WTC11 (cell line): ENCODE measurements around the gene FAT2. TPM values are rescaled to one million over a fixed set of nuclear protein-coding genes. Genes with fewer than 3 reads are reported as not detected.

Experiments used
- ATAC-seq: fragments of 200-7000 bp; cut with Tn5 transposase; 2 replicates; pipeline ENCODE4 v1.10.0; 2021; ENCODE audit warnings: mild to moderate bottlenecking, moderate library complexity
- CTCF ChIA-PET: fragments of 300-600 bp; sonication (Branson Sonifier 250); formaldehyde crosslinking; loops from one replicate; lab custom pipeline; 2021; ENCODE audit warnings: antibody characterized with exemption; lab: Charles Lee
- POLR2A ChIA-PET: fragments of 350-600 bp; sonication (Branson Sonifier 250); formaldehyde crosslinking; loops from one replicate; lab custom pipeline; 2021; ENCODE audit warnings: antibody characterized with exemption; lab: Charles Lee
- DNase-seq: peaks from one replicate; pipeline ENCODE4 v3.0.0; 2021; ENCODE audit warnings: low spot score
- H3K27ac Mint-ChIP-seq: 2 replicates; pipeline ENCODE4 v1.8.0; 2021; ENCODE audit warnings: mixed read lengths
- H3K27me3 Mint-ChIP-seq: 2 replicates; pipeline ENCODE4 v1.8.0; 2021; ENCODE audit warnings: low read depth, mild to moderate bottlenecking, moderate library complexity, mixed read lengths
- H3K36me3 Mint-ChIP-seq: 2 replicates; pipeline ENCODE4 v1.8.0; 2021; ENCODE audit warnings: mixed read lengths
- H3K4me1 Mint-ChIP-seq: 2 replicates; pipeline ENCODE4 v1.8.0; 2022; ENCODE audit warnings: mixed read lengths
- H3K4me3 Mint-ChIP-seq: 2 replicates; pipeline ENCODE4 v1.8.0; 2021; ENCODE audit warnings: mild to moderate bottlenecking, moderate library complexity, mixed read lengths
- H3K9me3 Mint-ChIP-seq: 2 replicates; pipeline ENCODE4 v1.8.0; 2021; ENCODE audit warnings: mixed read lengths
- FOXK1 ChIP-seq: sonication (generic); formaldehyde crosslinking; IDR thresholded peaks from 2 replicates; pipeline ENCODE4 v1.8.0; 2022; ENCODE audit warnings: mild to moderate bottlenecking, moderate library complexity, missing genetic modification reagents
- GABPB1 ChIP-seq: sonication (generic); formaldehyde crosslinking; IDR thresholded peaks from 2 replicates; pipeline ENCODE4 v1.8.1; 2023; ENCODE audit warnings: mild to moderate bottlenecking, missing genetic modification reagents
- HMGA2 ChIP-seq: fragments of 250-450 bp; sonication (Bioruptor Pico); IDR thresholded peaks from 2 replicates; pipeline ENCODE4 v1.4.0; 2021; ENCODE audit warnings: mild to moderate bottlenecking, moderate library complexity
- IRF2 ChIP-seq: sonication (generic); formaldehyde crosslinking; IDR thresholded peaks from 2 replicates; pipeline ENCODE4 v1.8.0; 2022; ENCODE audit warnings: low read depth, missing genetic modification reagents, borderline replicate concordance
- KAT7 ChIP-seq: sonication (generic); formaldehyde crosslinking; IDR thresholded peaks from 2 replicates; pipeline ENCODE4 v1.8.1; 2023; ENCODE audit warnings: missing genetic modification reagents, mild to moderate bottlenecking, borderline replicate concordance
- ZNF232 ChIP-seq: sonication (generic); formaldehyde crosslinking; IDR thresholded peaks from 2 replicates; pipeline ENCODE4 v1.8.0; 2022; ENCODE audit warnings: mild to moderate bottlenecking, missing genetic modification reagents
- ZNF317 ChIP-seq: sonication (generic); formaldehyde crosslinking; IDR thresholded peaks from 2 replicates; pipeline ENCODE4 v1.8.1; 2023; ENCODE audit warnings: low read depth, mild to moderate bottlenecking, moderate library complexity, missing genetic modification reagents, borderline replicate concordance
- ZNF416 ChIP-seq: fragments of 250-450 bp; sonication (Bioruptor Pico); IDR thresholded peaks from 2 replicates; pipeline ENCODE4 v1.9.0; 2021; ENCODE audit warnings: mild to moderate bottlenecking, inconsistent platforms
- ZNF671 ChIP-seq: fragments of 250-450 bp; sonication (Bioruptor Pico); IDR thresholded peaks from 2 replicates; pipeline ENCODE4 v1.8.0; 2021; ENCODE audit warnings: mild to moderate bottlenecking
- total RNA-seq: library from RNA; stranded (reverse); gene quantifications from 3 replicates; pipeline ENCODE4 v1.2.3, GENCODE V29; 2021
- TF ChIP-seq, protein P1 (sequence below): fragments of 250-450 bp; sonication (Bioruptor Pico); IDR thresholded peaks from 2 replicates; pipeline ENCODE4 v1.9.0; 2021; ENCODE audit warnings: mild to moderate bottlenecking
- TF ChIP-seq, protein P2 (sequence below): sonication (generic); formaldehyde crosslinking; IDR thresholded peaks from 2 replicates; pipeline ENCODE4 v1.8.0; 2022; ENCODE audit warnings: mild to moderate bottlenecking, missing genetic modification reagents
- TF ChIP-seq, protein P3 (sequence below): sonication (generic); formaldehyde crosslinking; IDR thresholded peaks from 2 replicates; pipeline ENCODE4 v1.8.0; 2022; ENCODE audit warnings: mild to moderate bottlenecking, missing genetic modification reagents
- TF ChIP-seq, protein P4 (sequence below): sonication (generic); formaldehyde crosslinking; IDR thresholded peaks from 2 replicates; pipeline ENCODE4 v1.8.1; 2023; ENCODE audit warnings: mild to moderate bottlenecking, missing genetic modification reagents, moderate library complexity
- TF ChIP-seq, protein P5 (sequence below): sonication (generic); formaldehyde crosslinking; IDR thresholded peaks from 2 replicates; pipeline ENCODE4 v1.8.1; 2022; ENCODE audit warnings: mild to moderate bottlenecking, missing genetic modification reagents, moderate library complexity, borderline replicate concordance

FAT2 gene
- total RNA-seq, 1 experiment from 2014 or later, result 0.26 TPM

DNA sequence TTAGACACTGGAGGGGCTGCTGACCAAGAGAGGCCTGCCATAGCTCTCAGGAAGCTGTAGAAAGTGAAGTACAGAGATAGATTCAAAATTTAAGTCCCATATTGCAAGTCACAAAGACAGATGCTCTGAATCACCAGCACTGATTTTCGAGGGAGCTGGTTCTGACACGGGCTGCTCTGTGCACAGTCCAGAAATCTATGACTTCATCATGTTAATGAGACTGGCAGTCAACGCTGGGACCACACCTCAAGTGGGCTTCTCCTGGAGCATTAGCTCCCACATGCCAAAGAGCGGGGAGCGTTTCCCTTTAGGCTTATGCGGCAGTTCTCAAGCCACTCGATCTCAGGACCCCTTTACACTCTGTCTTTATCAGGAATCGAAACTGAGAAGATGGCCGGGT is 34.2 kb upstream of the FAT2 start:
- Mint-ChIP-seq H3K27ac (no peak overlapping the region), H3K9me3 (no peaks in the 10 kb centered on the region), H3K36me3 (no peaks in the 10 kb centered on the region), H3K4me1 (peaks cover 10% of the 10 kb centered on the region), H3K4me3 (no peak overlapping the region), H3K27me3 (no peaks in the 10 kb centered on the region; the same call in 1 of the 2 replicates)
- DNase-seq (no peak), ATAC-seq (no peak)
- no peak for TF ChIP-seq FOXK1 (CRISPR knock-in tag)
- no peak for TF ChIP-seq ZNF671 (CRISPR knock-in tag)
- TF ChIP-seq, protein P1, sequence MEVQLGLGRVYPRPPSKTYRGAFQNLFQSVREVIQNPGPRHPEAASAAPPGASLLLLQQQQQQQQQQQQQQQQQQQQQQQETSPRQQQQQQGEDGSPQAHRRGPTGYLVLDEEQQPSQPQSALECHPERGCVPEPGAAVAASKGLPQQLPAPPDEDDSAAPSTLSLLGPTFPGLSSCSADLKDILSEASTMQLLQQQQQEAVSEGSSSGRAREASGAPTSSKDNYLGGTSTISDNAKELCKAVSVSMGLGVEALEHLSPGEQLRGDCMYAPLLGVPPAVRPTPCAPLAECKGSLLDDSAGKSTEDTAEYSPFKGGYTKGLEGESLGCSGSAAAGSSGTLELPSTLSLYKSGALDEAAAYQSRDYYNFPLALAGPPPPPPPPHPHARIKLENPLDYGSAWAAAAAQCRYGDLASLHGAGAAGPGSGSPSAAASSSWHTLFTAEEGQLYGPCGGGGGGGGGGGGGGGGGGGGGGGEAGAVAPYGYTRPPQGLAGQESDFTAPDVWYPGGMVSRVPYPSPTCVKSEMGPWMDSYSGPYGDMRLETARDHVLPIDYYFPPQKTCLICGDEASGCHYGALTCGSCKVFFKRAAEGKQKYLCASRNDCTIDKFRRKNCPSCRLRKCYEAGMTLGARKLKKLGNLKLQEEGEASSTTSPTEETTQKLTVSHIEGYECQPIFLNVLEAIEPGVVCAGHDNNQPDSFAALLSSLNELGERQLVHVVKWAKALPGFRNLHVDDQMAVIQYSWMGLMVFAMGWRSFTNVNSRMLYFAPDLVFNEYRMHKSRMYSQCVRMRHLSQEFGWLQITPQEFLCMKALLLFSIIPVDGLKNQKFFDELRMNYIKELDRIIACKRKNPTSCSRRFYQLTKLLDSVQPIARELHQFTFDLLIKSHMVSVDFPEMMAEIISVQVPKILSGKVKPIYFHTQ (CRISPR knock-in tag), result no peak
- TF ChIP-seq, protein P2, sequence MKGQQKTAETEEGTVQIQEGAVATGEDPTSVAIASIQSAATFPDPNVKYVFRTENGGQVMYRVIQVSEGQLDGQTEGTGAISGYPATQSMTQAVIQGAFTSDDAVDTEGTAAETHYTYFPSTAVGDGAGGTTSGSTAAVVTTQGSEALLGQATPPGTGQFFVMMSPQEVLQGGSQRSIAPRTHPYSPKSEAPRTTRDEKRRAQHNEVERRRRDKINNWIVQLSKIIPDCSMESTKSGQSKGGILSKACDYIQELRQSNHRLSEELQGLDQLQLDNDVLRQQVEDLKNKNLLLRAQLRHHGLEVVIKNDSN, result no peak
- TF ChIP-seq HMGA2 (CRISPR knock-in tag), result no peak
- TF ChIP-seq, protein P3, sequence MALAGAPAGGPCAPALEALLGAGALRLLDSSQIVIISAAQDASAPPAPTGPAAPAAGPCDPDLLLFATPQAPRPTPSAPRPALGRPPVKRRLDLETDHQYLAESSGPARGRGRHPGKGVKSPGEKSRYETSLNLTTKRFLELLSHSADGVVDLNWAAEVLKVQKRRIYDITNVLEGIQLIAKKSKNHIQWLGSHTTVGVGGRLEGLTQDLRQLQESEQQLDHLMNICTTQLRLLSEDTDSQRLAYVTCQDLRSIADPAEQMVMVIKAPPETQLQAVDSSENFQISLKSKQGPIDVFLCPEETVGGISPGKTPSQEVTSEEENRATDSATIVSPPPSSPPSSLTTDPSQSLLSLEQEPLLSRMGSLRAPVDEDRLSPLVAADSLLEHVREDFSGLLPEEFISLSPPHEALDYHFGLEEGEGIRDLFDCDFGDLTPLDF (CRISPR knock-in tag), result no peak
- ChIA-PET CTCF (no interaction called here), POLR2A (no interaction called here)

DNA sequence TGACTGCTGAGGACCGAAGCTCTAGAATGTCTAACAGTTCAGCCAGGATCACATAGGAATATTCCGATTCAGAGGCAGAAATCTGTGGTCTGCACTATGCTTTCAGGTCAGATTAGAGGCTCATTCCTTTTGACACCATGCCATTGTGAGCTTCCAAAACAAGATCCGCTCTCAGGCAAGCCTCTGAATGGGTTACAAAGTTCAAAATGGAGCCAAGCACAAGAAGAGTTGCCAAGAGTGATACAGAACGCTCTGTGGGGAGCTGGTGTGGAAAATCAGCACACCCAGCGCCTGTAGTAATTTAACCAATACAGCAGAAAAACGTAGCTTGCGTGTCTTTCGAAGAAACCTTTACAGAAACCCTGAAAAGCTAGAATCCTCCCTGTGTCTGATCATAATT is 33.3 kb upstream of the FAT2 start:
- Mint-ChIP-seq H3K4me1 (peaks cover 19% of the 10 kb centered on the region), H3K27me3 (no peaks in the 10 kb centered on the region; the same call in 1 of the 2 replicates), H3K9me3 (no peaks in the 10 kb centered on the region), H3K27ac (no peak overlapping the region), H3K36me3 (no peaks in the 10 kb centered on the region), H3K4me3 (no peak overlapping the region)
- DNase-seq (no peak), ATAC-seq (no peak)
- TF ChIP-seq IRF2 (CRISPR knock-in tag) (no peak), GABPB1 (no peak), ZNF416 (CRISPR knock-in tag) (no peak), ZNF232 (no peak), ZNF317 (no peak), HMGA2 (CRISPR knock-in tag) (no peak), KAT7 (CRISPR knock-in tag) (no peak)
- TF ChIP-seq, protein P4, sequence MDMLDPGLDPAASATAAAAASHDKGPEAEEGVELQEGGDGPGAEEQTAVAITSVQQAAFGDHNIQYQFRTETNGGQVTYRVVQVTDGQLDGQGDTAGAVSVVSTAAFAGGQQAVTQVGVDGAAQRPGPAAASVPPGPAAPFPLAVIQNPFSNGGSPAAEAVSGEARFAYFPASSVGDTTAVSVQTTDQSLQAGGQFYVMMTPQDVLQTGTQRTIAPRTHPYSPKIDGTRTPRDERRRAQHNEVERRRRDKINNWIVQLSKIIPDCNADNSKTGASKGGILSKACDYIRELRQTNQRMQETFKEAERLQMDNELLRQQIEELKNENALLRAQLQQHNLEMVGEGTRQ, result no peak
- ChIA-PET CTCF (no interaction called here), POLR2A (no interaction called here)

DNA sequence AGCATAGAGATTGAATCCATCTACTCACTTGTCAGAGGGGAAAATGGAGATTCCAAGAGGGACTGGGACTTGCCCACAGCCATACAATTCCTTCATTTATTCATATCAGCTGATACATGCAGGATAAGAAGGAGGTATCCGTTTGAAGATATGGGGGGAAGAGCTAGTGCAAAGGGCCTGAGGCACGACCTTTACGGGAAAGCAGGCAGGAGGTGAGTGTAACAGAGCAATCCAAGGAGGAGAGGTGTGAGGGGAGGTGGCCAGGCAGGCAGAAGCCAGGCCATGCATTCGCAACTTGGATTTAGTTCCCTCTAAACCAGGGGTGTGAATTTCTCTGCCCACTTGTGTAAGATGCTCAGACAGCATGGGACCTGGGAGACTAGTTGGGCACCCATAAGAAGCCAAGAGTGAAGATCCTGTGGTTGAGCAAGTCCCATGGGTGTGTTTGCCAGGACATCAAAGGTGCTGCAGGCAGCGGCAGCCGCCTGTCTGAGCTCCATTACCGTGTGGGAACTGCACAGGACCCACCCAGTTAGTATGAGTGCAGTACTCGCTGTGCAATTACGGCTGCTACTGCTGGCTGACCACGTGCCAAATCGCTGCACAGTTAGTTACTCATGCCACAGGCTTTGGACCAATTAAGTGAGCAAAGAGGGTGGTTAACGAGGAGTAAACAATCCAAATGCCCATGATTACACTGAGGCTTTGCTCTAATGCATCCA is 31.4 kb upstream of the FAT2 start:
- ChIA-PET POLR2A (no interaction called here), CTCF (interaction anchor here (1.3 to 1.9 kb wide), 2 partner anchors 30 to 36 kb away, joined by 6 to 7 read pairs; no protein-coding TSS in a partner anchor)
- peaks cover 4% of the 10 kb centered on the region; the same call in 1 of the 2 replicates for H3K9me3 Mint-ChIP-seq
- DNase-seq (no peak), ATAC-seq (no peak)
- TF ChIP-seq, protein P5, sequence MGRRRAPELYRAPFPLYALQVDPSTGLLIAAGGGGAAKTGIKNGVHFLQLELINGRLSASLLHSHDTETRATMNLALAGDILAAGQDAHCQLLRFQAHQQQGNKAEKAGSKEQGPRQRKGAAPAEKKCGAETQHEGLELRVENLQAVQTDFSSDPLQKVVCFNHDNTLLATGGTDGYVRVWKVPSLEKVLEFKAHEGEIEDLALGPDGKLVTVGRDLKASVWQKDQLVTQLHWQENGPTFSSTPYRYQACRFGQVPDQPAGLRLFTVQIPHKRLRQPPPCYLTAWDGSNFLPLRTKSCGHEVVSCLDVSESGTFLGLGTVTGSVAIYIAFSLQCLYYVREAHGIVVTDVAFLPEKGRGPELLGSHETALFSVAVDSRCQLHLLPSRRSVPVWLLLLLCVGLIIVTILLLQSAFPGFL, result no peak
- peaks cover 29% of the 10 kb centered on the region for H3K4me1 Mint-ChIP-seq
- no peaks in the 10 kb centered on the region; the same call in 1 of the 2 replicates for H3K27me3 Mint-ChIP-seq
- no peak overlapping the region for H3K4me3 Mint-ChIP-seq
- H3K36me3 Mint-ChIP-seq, result no peaks in the 10 kb centered on the region
- H3K27ac Mint-ChIP-seq, result no peak overlapping the region
